Measurements from ENCODE around the gene RGS6. TPM values are rescaled to one million over a fixed set of nuclear protein-coding genes. Genes with fewer than 3 reads are reported as not detected.

The RGS6 gene
- total RNA-seq, 1 experiment from 2014 or later: not detected

- DNase-seq (ENCODE audit: low read depth): no peak
Observed at GRCh38 chr14:72311116-72311515, 378.9 kb downstream of the RGS6 start.

- DNase-seq (ENCODE audit: low read depth): no peak
Observed at GRCh38 chr14:72311516-72311915, 379.3 kb downstream of the RGS6 start.

GRCh38 chr14:72314808-72315435 is 382.7 kb downstream of the RGS6 start:
- DNase-seq (ENCODE audit: low read depth): no peak

- DNase-seq (ENCODE audit: low read depth): no peak
Observed at GRCh38 chr14:72315714-72316113, 383.5 kb downstream of the RGS6 start.

- peak; percentile 55 for DNase-seq (ENCODE audit: low read depth)
Observed at GRCh38 chr14:72318648-72319047, 386.4 kb downstream of the RGS6 start.

- no peak for DNase-seq (ENCODE audit: low read depth)
Observed at GRCh38 chr14:72332046-72332445, 399.8 kb downstream of the RGS6 start.

- no peak for DNase-seq (ENCODE audit: low read depth)
Observed at GRCh38 chr14:72332871-72333270, 400.6 kb downstream of the RGS6 start.

GRCh38 chr14:72333357-72333756 is 401.1 kb downstream of the RGS6 start:
- DNase-seq (ENCODE audit: low read depth): no peak

- DNase-seq (ENCODE audit: low read depth): no peak
Observed at GRCh38 chr14:72336311-72336980, 404.2 kb downstream of the RGS6 start.

- DNase-seq (ENCODE audit: low read depth): no peak
Observed at GRCh38 chr14:72341237-72341636, 409.0 kb downstream of the RGS6 start.

- DNase-seq (ENCODE audit: low read depth): no peak
Observed at GRCh38 chr14:72341686-72342085, 409.5 kb downstream of the RGS6 start.

- DNase-seq (ENCODE audit: low read depth): no peak
Observed at GRCh38 chr14:72347118-72347517, 414.9 kb downstream of the RGS6 start.

- DNase-seq (ENCODE audit: low read depth): no peak
Observed at GRCh38 chr14:72350215-72350614, 418.0 kb downstream of the RGS6 start.

GRCh38 chr14:72352012-72352411 is 419.8 kb downstream of the RGS6 start:
- no peak for DNase-seq (ENCODE audit: low read depth)

GRCh38 chr14:72366619-72367018 is 434.4 kb downstream of the RGS6 start:
- no peak for DNase-seq (ENCODE audit: low read depth)

- no peak for DNase-seq (ENCODE audit: low read depth)
Observed at GRCh38 chr14:72369106-72369505, 436.9 kb downstream of the RGS6 start.

- DNase-seq (ENCODE audit: low read depth): no peak
Observed at GRCh38 chr14:72377016-72377415, 444.8 kb downstream of the RGS6 start.

GRCh38 chr14:72380456-72380855 is 448.2 kb downstream of the RGS6 start:
- DNase-seq (ENCODE audit: low read depth): no peak

GRCh38 chr14:72383865-72384264 is 451.6 kb downstream of the RGS6 start:
- no peak for DNase-seq (ENCODE audit: low read depth)

GRCh38 chr14:72387726-72388125 is 455.5 kb downstream of the RGS6 start:
- DNase-seq (ENCODE audit: low read depth): no peak

GRCh38 chr14:72389200-72389599 is 457.0 kb downstream of the RGS6 start:
- no peak for DNase-seq (ENCODE audit: low read depth)

GRCh38 chr14:72401101-72401625 is 468.9 kb downstream of the RGS6 start:
- DNase-seq (ENCODE audit: low read depth): no peak

- DNase-seq (ENCODE audit: low read depth): peak; percentile 29
Observed at GRCh38 chr14:72401632-72402376, 469.6 kb downstream of the RGS6 start.

Measured in RPMI7951 (cell line).